HG03469 (cell line): Measurements from ENCODE around the gene PARPBP.
A peak's percentile ranks its signal among the peaks of the same experiment; 100 is the strongest.
"Not testable (repeated sequence)": the region's sequence is repeated elsewhere in the genome, so short reads cannot be mapped to it uniquely, and the experiment has no call there.

ENCODE experiments used
- ATAC-seq: cut with Tn5 transposase; IDR thresholded peaks from one replicate; pipeline ENCODE4 v1.9.1; 2021; ENCODE audit warnings: mild to moderate bottlenecking, moderate library complexity, moderate number of reproducible peaks; ENCODE audit not compliant: unreplicated experiment

Gene PARPBP

GRCh38 chr12:102119674-102120563 lies at the start of gene PARPBP, which contains the start of gene NUP37:
TSS of gene PARPBP (plus strand) at chr12:102120183. CDS start at chr12:102123889, 3,706 bp downstream.
TSS of gene NUP37 (minus strand) at chr12:102120114. CDS start at chr12:102118518, 1,596 bp downstream.
- ATAC-seq, result peak; percentile 89

- ATAC-seq, result not testable (repeated sequence)
Measured at GRCh38 chr12:102072092-102072491, 47.9 kb upstream of the PARPBP start.

- ATAC-seq, result no peak
Measured at GRCh38 chr12:102080842-102081241, 39.1 kb upstream of the PARPBP start.

GRCh38 chr12:102089228-102089835 lies 30.7 kb upstream of the PARPBP start:
- not testable (repeated sequence) for ATAC-seq

GRCh38 chr12:102093319-102093718 lies 26.7 kb upstream of the PARPBP start:
- no peak for ATAC-seq

GRCh38 chr12:102095677-102096263 lies 24.2 kb upstream of the PARPBP start:
- peak; percentile 70 for ATAC-seq

- ATAC-seq, result no peak
Measured at GRCh38 chr12:102096855-102097254, 23.1 kb upstream of the PARPBP start.

GRCh38 chr12:102106905-102107304 lies 13.1 kb upstream of the PARPBP start:
- ATAC-seq, result no peak

GRCh38 chr12:102107970-102108369 lies 12.0 kb upstream of the PARPBP start:
- ATAC-seq, result no peak

- no peak for ATAC-seq
Measured at GRCh38 chr12:102110782-102111181, 9.2 kb upstream of the PARPBP start.

- ATAC-seq, result no peak
Measured at GRCh38 chr12:102114212-102114611, 5.8 kb upstream of the PARPBP start.

- ATAC-seq, result no peak
Measured at GRCh38 chr12:102116392-102116791, 3.6 kb upstream of the PARPBP start.

GRCh38 chr12:102118874-102119273 lies 1.1 kb upstream of the PARPBP start:
- no peak for ATAC-seq

GRCh38 chr12:102120564-102120873 lies 536 bp downstream of the PARPBP start:
- ATAC-seq, result no peak

GRCh38 chr12:102120886-102121285 lies 903 bp downstream of the PARPBP start:
- ATAC-seq, result no peak

GRCh38 chr12:102121328-102121727 lies 1.3 kb downstream of the PARPBP start:
- ATAC-seq, result not testable (repeated sequence)

- ATAC-seq, result not testable (repeated sequence)
Measured at GRCh38 chr12:102130720-102131119, 10.7 kb downstream of the PARPBP start.

- not testable (repeated sequence) for ATAC-seq
Measured at GRCh38 chr12:102131442-102131841, 11.5 kb downstream of the PARPBP start.

- not testable (repeated sequence) for ATAC-seq
Measured at GRCh38 chr12:102137619-102138018, 17.6 kb downstream of the PARPBP start.

- ATAC-seq, result not testable (repeated sequence)
Measured at GRCh38 chr12:102142866-102143373, 22.9 kb downstream of the PARPBP start.

- ATAC-seq, result no peak
Measured at GRCh38 chr12:102144221-102144620, 24.2 kb downstream of the PARPBP start.
